Trophoblast cell (in vitro differentiated cells and primary cell): ENCODE data around the gene UBE2H.

Experiments used
- DNase-seq, 2 donors: peaks; one replicate each; pipeline ENCODE4 v3.0.0-alpha.2; 2016
- H2AFZ ChIP-seq: 2 replicates; pipeline ENCODE4 v1.6.1; 2013; ENCODE audit warnings: low read length, moderate library complexity, mild to moderate bottlenecking; ENCODE audit not compliant: insufficient read depth, poor library complexity
- H2AK5ac ChIP-seq: 2 replicates; pipeline ENCODE4 v1.6.1; 2013; ENCODE audit warnings: mild to moderate bottlenecking, low read length
- H2BK120ac ChIP-seq: 2 replicates; pipeline ENCODE4 v1.6.1; 2013; ENCODE audit warnings: low read length, mild to moderate bottlenecking, moderate library complexity; ENCODE audit not compliant: insufficient read depth, poor library complexity
- H2BK12ac ChIP-seq: 2 replicates; pipeline ENCODE4 v1.6.1; 2013; ENCODE audit warnings: mild to moderate bottlenecking, low read length, moderate library complexity
- H2BK5ac ChIP-seq: 2 replicates; pipeline ENCODE4 v1.6.1; 2013; ENCODE audit warnings: low read length, low read depth, moderate library complexity, mild to moderate bottlenecking; ENCODE audit not compliant: poor library complexity
- H3K14ac ChIP-seq: 2 replicates; pipeline ENCODE4 v1.6.1; 2013; ENCODE audit warnings: mild to moderate bottlenecking, low read length
- H3K18ac ChIP-seq: 2 replicates; pipeline ENCODE4 v1.6.1; 2013; ENCODE audit warnings: mild to moderate bottlenecking, low read length
- H3K23ac ChIP-seq: 2 replicates; pipeline ENCODE4 v1.6.1; 2013; ENCODE audit warnings: low read length
- H3K27ac ChIP-seq: 2 replicates; pipeline ENCODE4 v1.5.1; 2013; ENCODE audit warnings: low read depth, mild to moderate bottlenecking, inconsistent platforms, low read length, moderate library complexity
- H3K27me3 ChIP-seq: 2 replicates; pipeline ENCODE4 v1.6.1; 2013; ENCODE audit warnings: inconsistent platforms, mild to moderate bottlenecking, low read length, moderate library complexity; ENCODE audit not compliant: insufficient read depth
- H3K36me3 ChIP-seq, 2 experiments: 1 replicate in 1 of 2; 2 replicates in 1 of 2; pipeline ENCODE4 v1.6.1; 2013; ENCODE audit warnings: low read length in 2 of 2, mild to moderate bottlenecking in 2 of 2, moderate library complexity in 1 of 2; ENCODE audit not compliant: insufficient read depth in 2 of 2, control insufficient read depth in 1 of 2
- H3K4ac ChIP-seq: 2 replicates; pipeline ENCODE4 v1.6.1; 2013; ENCODE audit warnings: low read depth, mild to moderate bottlenecking, low read length, moderate library complexity
- H3K4me1 ChIP-seq, 2 experiments: 1 replicate in 1 of 2; 2 replicates in 1 of 2; pipeline ENCODE4 v1.6.1; 2013; ENCODE audit warnings: low read length in 2 of 2, mild to moderate bottlenecking in 2 of 2, moderate library complexity in 1 of 2; ENCODE audit not compliant: insufficient read depth in 2 of 2, control insufficient read depth in 1 of 2
- H3K4me2 ChIP-seq: 2 replicates; pipeline ENCODE4 v1.6.1; 2013; ENCODE audit warnings: inconsistent platforms, mild to moderate bottlenecking, low read length, moderate library complexity
- H3K4me3 ChIP-seq: 2 replicates; pipeline ENCODE4 v1.5.1; 2013; ENCODE audit warnings: mild to moderate bottlenecking, low read depth, low read length, inconsistent platforms
- H3K79me1 ChIP-seq: one replicate; pipeline ENCODE4 v1.6.1; 2013; ENCODE audit warnings: low read length
- H3K79me2 ChIP-seq: 2 replicates; pipeline ENCODE4 v1.6.1; 2013; ENCODE audit warnings: low read length, mild to moderate bottlenecking; ENCODE audit not compliant: control insufficient read depth, insufficient read depth, poor library complexity
- H3K9ac ChIP-seq: 2 replicates; pipeline ENCODE4 v1.6.1; 2013; ENCODE audit warnings: mild to moderate bottlenecking, low read length
- H3K9me3 ChIP-seq: 2 replicates; pipeline ENCODE4 v1.6.1; 2013; ENCODE audit warnings: low read depth, mild to moderate bottlenecking, control low read depth, inconsistent platforms, low read length; ENCODE audit not compliant: insufficient read depth
- H4K12ac ChIP-seq: 2 replicates; pipeline ENCODE4 v1.6.1; 2013; ENCODE audit warnings: low read depth, mild to moderate bottlenecking, low read length, moderate library complexity
- H4K8ac ChIP-seq: 2 replicates; pipeline ENCODE4 v1.6.1; 2013; ENCODE audit warnings: low read depth, mild to moderate bottlenecking, low read length, moderate library complexity
- H4K91ac ChIP-seq: one replicate; pipeline ENCODE4 v1.6.1; 2013; ENCODE audit warnings: low read depth, mild to moderate bottlenecking, low read length, moderate library complexity
- WGBS: extraction: QIAGEN DNeasy Blood & Tissue Kit; methylation state at CpG from one replicate; pipeline ENCODE4 v1.1.7; 2013; ENCODE audit warnings: missing lambda C conversion rate; ENCODE audit not compliant: insufficient read length, insufficient coverage; ENCODE audit errors: extremely low coverage; 5-methylcytosine and 5-hydroxymethylcytosine counted together

UBE2H gene

GRCh38 chr7:129949292-129950133 is 3.2 kb downstream of the UBE2H start:
- Histone ChIP-seq H4K8ac (peak overlapping the region; percentile 51), H3K4me3 (peak overlapping the region; percentile 47), H2AFZ (no peak overlapping the region), H3K18ac (peak overlapping the region; percentile 41), H2BK5ac (peak overlapping the region; percentile 73), H3K36me3 (peaks cover 0 to 2% of the 10 kb centered on the region in 2 experiments), H3K9me3 (no peaks in the 10 kb centered on the region), H4K91ac (peak overlapping the region; percentile 79), H2BK120ac (peak overlapping the region; percentile 39), H3K23ac (no peak overlapping the region), H4K12ac (peak overlapping the region; percentile 35), H3K9ac (peak overlapping the region; percentile 72), H3K4ac (peak overlapping the region; percentile 57), H3K14ac (peak overlapping the region; percentile 87), H3K4me2 (peak overlapping the region; percentile 89), H3K4me1 (peaks cover 4 to 7% of the 10 kb centered on the region in 2 experiments), H2AK5ac (peak overlapping the region; percentile 9), H3K79me1 (peaks cover 24% of the 10 kb centered on the region), H2BK12ac (peak overlapping the region; percentile 1), H3K27me3 (no peaks in the 10 kb centered on the region), H3K27ac (peak overlapping the region; percentile 97), H3K79me2 (peaks cover 24% of the 10 kb centered on the region)
- no CpG with 5 or more reads among the region's 10 CpGs for WGBS
- DNase-seq = peak; percentile 71 to 92

- H2AFZ ChIP-seq = no peak overlapping the region
- H2BK12ac ChIP-seq = no peak overlapping the region
- peak overlapping the region; percentile 89 for H3K4me2 ChIP-seq
- H2AK5ac ChIP-seq = no peak overlapping the region
- peak; percentile 92 to 95 for DNase-seq
- no peak overlapping the region for H3K4me3 ChIP-seq
- no peak overlapping the region for H3K23ac ChIP-seq
- no peak overlapping the region for H4K8ac ChIP-seq
- no peak overlapping the region for H3K4ac ChIP-seq
- H3K79me2 ChIP-seq = peaks cover 25% of the 10 kb centered on the region
- H3K79me1 ChIP-seq = peaks cover 24% of the 10 kb centered on the region
- peaks cover 4 to 7% of the 10 kb centered on the region in 2 experiments for H3K4me1 ChIP-seq
- peak overlapping the region; percentile 47 for H2BK5ac ChIP-seq
- peaks cover 0 to 2% of the 10 kb centered on the region in 2 experiments for H3K36me3 ChIP-seq
- H3K27ac ChIP-seq = peak overlapping the region; percentile 97
- WGBS = no CpG with 5 or more reads among the region's 10 CpGs
- H3K14ac ChIP-seq = no peak overlapping the region
- H3K27me3 ChIP-seq = no peaks in the 10 kb centered on the region
- no peaks in the 10 kb centered on the region for H3K9me3 ChIP-seq
- no peak overlapping the region for H3K18ac ChIP-seq
- no peak overlapping the region for H3K9ac ChIP-seq
- H2BK120ac ChIP-seq = no peak overlapping the region
- no peak overlapping the region for H4K91ac ChIP-seq
- H4K12ac ChIP-seq = no peak overlapping the region
Observed at GRCh38 chr7:129948877-129949291, 3.9 kb downstream of the UBE2H start.

DNA sequence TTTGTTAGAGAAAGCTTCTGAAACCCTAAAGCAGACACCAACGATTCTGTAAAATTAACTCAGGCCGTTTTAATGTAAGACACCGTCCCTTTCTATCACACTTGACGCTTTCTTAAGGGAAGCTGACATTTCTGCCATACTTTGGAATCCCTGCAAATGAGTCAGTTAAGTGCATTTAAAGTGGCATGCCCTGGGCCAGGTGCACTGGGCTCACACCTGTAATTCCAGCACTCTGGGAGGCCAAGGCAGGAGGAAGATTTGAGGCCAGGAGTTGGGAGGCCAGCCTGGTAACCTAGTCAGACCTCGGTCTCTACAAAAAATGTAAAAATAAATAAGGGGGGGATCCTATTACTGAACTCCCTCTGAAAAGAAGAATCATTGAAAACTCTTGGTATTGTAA is 4.4 kb downstream of the UBE2H start:
- Histone ChIP-seq H3K4ac (peak overlapping the region; percentile 93), H4K8ac (no peak overlapping the region), H4K91ac (peak overlapping the region; percentile 52), H3K9me3 (no peaks in the 10 kb centered on the region), H3K9ac (no peak overlapping the region), H2AFZ (no peak overlapping the region), H4K12ac (no peak overlapping the region), H3K4me3 (no peak overlapping the region), H3K79me2 (peaks cover 25% of the 10 kb centered on the region), H3K23ac (no peak overlapping the region), H3K4me2 (no peak overlapping the region), H3K4me1 (peaks cover 4 to 7% of the 10 kb centered on the region in 2 experiments), H3K18ac (no peak overlapping the region), H2BK5ac (peak overlapping the region; percentile 51), H2BK12ac (no peak overlapping the region), H3K27ac (peak overlapping the region; percentile 97), H3K36me3 (peaks cover 3 to 4% of the 10 kb centered on the region in 2 experiments), H2BK120ac (no peak overlapping the region), H3K14ac (no peak overlapping the region), H3K79me1 (peaks cover 24% of the 10 kb centered on the region), H3K27me3 (no peaks in the 10 kb centered on the region), H2AK5ac (no peak overlapping the region)
- DNase-seq = peak; percentile 87 to 97
- WGBS = no CpG with 5 or more reads among the region's 5 CpGs

DNA sequence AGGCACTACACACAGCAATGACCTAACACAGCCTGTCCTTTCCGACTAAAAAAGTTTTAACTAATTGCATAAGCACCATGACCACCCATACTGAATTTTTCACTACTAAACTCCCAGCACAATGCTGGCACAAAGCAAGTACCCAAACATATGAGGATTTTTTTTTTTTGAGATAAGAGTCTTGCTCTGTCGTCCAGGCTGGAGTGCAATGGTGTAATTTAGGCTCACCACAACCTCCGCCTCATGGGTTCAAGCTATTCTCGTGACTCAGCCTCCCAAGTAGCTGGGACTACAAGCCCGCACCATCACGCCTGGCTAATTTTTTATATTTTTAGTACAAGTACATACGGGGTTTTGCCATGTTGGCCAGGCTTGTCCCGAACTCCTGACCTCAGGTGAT is 5.1 kb downstream of the UBE2H start:
- Histone ChIP-seq H3K79me2 (peaks cover 26% of the 10 kb centered on the region), H2AFZ (no peak overlapping the region), H3K9ac (no peak overlapping the region), H3K36me3 (peaks cover 6 to 7% of the 10 kb centered on the region in 2 experiments), H4K12ac (no peak overlapping the region), H3K4ac (peak overlapping the region; percentile 93), H3K4me3 (no peak overlapping the region), H4K8ac (no peak overlapping the region), H2BK5ac (no peak overlapping the region), H3K18ac (no peak overlapping the region), H3K4me2 (no peak overlapping the region), H2BK120ac (no peak overlapping the region), H3K4me1 (peaks cover 4 to 7% of the 10 kb centered on the region in 2 experiments), H3K79me1 (peaks cover 24% of the 10 kb centered on the region), H3K27ac (no peak overlapping the region), H2BK12ac (no peak overlapping the region), H3K27me3 (no peaks in the 10 kb centered on the region), H3K14ac (no peak overlapping the region), H4K91ac (no peak overlapping the region), H3K9me3 (no peaks in the 10 kb centered on the region), H3K23ac (no peak overlapping the region), H2AK5ac (no peak overlapping the region)
- no CpG with 5 or more reads among the region's 8 CpGs for WGBS
- peak; percentile 91 to 92 for DNase-seq
